HG03175 (cell line): ENCODE measurements around the gene SLC12A6.
"Not testable (repeated sequence)": the region's sequence is repeated elsewhere in the genome, so short reads cannot be mapped to it uniquely, and the experiment has no call there.

Experiments
- ATAC-seq: cut with Tn5 transposase; IDR thresholded peaks from one replicate; pipeline ENCODE4 v1.9.1; 2021; ENCODE audit warnings: mild to moderate bottlenecking, moderate library complexity; ENCODE audit not compliant: unreplicated experiment

The SLC12A6 gene

GRCh38 chr15:34358367-34358766, 20.8 kb upstream of the SLC12A6 start:
- ATAC-seq = no peak

GRCh38 chr15:34357653-34358052, 20.1 kb upstream of the SLC12A6 start:
- ATAC-seq = no peak

DNA sequence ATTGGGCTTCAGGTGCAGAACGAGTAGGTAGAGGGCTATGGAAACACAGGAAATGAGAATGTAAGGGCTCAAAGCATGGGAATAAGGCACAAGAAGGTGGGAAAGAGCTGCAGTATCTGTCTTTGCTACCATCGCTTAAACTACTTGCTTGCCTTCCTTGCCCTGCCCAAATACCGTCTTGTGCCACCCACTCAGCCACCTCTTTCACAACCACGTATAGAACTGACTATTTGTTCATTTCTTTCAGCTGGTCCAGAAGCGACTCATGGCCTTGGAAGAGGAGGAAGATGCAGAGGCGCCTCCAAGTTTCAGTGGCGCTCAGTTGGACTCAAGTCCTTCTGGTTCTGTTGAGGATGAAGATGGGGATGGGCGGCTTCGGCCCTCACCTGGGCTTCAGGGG, 17.7 kb upstream of the SLC12A6 start:
- ATAC-seq = no peak

GRCh38 chr15:34354286-34354685, 16.7 kb upstream of the SLC12A6 start:
- no peak for ATAC-seq

- no peak for ATAC-seq
These were observed 16.0 kb upstream of the SLC12A6 start for GRCh38 chr15:34353627-34354026.

- not testable (repeated sequence) for ATAC-seq
These were observed 15.4 kb upstream of the SLC12A6 start for GRCh38 chr15:34352996-34353395.

DNA sequence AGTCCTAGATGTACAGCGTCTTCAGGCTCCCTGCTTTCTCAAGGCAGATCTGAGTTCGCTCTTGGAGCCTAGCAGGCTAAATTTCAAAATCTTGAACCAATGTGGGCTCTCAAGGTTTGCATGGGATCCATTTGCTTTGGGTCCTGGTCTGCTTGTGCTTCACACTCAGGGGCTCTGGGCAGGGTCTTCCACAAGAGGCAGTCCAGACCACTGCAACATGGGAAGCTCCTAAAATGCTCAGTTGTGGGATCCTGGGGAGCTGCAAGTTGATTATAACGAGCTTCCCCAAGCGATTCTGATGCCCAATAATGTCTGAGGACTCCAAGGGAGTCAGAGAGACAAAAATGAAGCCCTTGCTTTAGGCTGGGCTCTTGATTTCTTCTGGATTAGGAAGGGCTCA, 12.2 kb upstream of the SLC12A6 start:
- no peak for ATAC-seq

- no peak for ATAC-seq
These were observed 11.2 kb upstream of the SLC12A6 start for GRCh38 chr15:34348735-34349300.

DNA sequence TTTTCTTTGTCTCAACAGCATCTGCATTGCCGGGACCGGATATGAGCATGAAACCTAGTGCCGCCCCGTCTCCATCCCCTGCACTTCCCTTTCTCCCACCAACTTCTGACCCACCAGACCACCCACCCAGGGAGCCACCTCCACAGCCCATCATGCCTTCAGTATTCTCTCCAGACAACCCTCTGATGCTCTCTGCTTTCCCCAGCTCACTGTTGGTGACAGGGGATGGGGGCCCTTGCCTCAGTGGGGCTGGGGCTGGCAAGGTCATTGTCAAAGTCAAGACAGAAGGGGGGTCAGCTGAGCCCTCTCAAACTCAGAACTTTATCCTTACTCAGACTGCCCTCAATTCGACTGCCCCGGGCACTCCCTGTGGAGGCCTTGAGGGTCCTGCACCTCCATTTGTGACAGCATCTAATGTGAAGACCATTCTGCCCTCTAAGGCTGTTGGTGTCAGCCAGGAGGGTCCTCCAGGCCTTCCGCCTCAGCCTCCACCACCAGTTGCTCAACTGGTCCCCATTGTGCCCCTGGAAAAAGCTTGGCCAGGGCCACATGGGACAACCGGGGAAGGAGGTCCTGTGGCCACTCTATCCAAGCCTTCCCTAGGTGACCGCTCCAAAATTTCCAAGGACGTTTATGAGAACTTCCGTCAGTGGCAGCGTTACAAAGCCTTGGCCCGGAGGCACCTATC, 10.5 kb upstream of the SLC12A6 start:
- no peak for ATAC-seq

GRCh38 chr15:34342737-34343575, 5.4 kb upstream of the SLC12A6 start, which contains the start of the genes NOP10 and NUTM1:
NOP10 (minus strand) TSS chr15:34343136; CDS start chr15:34343073, 63 bp downstream.
NUTM1 (plus strand) TSS chr15:34343315; CDS start chr15:34343697, 382 bp downstream.
- peak; percentile 91 for ATAC-seq

- ATAC-seq = not testable (repeated sequence)
These were observed 4.7 kb upstream of the SLC12A6 start for GRCh38 chr15:34342213-34342736.

DNA sequence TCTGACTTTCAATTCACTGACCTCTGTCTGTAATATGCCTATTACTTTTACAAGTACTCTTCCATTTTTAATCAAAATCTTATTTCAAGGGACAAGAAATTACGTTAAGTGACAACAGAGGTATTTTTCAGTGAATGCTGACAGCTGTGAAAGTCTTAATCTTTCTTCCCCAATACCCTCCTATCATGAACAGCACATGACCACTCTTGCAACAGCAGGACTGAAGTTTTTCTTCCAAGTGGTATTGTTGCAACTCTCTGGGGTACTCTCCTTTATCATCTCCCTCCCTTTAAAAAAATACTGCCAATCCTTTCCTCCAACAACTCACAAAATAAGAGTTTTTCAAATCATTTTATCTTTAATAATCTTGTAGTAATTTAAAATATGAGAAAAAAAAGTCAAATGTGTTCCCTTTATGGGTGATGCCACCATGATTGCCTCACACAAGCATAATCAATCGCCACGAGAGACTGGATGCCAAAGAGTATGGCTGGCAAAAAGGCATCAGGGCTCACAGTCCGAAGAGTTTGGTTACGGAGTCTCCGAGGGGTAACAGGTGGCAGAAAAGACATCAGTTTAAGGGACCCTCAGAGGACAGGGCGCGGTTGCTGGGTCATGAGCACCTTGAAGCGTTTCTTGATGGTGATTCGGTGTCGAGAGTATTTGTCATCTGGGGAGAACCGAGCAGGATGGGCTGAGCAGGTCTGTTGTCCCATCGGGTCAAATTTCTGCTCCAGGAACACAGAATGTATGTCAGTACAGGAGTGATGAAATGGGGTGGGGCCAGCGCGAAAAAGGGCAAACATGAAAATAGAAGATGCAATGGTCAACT, 4.0 kb upstream of the SLC12A6 start:
- no peak for ATAC-seq

- no peak for ATAC-seq
These were observed 2.4 kb upstream of the SLC12A6 start for GRCh38 chr15:34339946-34340345.

DNA sequence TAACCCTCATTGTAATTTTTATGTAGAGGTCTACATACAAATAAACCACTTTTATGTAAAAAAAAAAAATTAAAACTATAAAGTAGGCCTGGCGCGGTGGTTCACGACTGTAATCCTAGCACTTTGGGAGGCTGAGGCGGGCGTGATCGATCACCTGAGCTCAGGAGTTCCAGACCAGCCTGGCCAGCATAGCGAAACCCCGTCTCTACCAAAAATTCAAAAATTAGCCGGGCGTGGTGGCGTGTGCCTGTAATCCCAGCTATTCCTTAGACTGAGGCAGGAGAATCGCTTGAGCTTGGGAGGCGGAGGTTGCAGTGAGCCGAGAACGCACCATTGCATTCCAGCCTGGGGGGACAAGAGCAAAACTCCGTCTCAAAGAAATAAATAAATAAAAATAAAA, 766 bp upstream of the SLC12A6 start:
- no peak for ATAC-seq

- ATAC-seq = peak; percentile 7
These were observed 507 bp downstream of the SLC12A6 start for GRCh38 chr15:34336991-34337556.

- ATAC-seq = no peak
These were observed 1.2 kb downstream of the SLC12A6 start for GRCh38 chr15:34336231-34336990.

GRCh38 chr15:34335176-34336032, 2.2 kb downstream of the SLC12A6 start:
- no peak for ATAC-seq

GRCh38 chr15:34334672-34335071, 2.9 kb downstream of the SLC12A6 start:
- no peak for ATAC-seq
